ENCODE measurements around the gene CYSTM1.

Gene CYSTM1

GRCh38 chr5:140213370-140213983 lies 38.5 kb downstream of the CYSTM1 start:
- no peak for DNase-seq

DNA sequence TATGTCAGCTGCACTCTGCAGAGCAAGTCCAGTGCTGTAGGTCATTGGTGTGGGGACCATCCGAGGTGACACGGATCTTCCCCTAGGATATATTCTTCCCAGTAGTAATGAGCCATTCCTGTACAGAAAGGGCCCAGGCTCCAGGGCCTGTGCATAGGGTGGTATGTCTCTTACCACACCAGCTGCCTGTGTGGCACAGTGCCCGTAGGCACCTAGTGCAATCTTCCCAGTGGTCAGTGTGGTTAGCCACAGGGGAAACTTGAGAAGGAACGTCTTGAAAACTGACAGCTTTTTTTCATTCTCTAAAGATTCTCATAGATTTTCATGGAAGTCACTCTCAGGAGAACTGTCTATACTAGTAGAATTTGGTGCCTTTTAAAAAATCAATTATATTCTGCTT lies 39.8 kb downstream of the CYSTM1 start:
- DNase-seq: no peak

GRCh38 chr5:140215276-140215675 lies 40.3 kb downstream of the CYSTM1 start:
- no peak for DNase-seq

GRCh38 chr5:140216478-140217074 lies 41.6 kb downstream of the CYSTM1 start:
- no peak for DNase-seq

DNA sequence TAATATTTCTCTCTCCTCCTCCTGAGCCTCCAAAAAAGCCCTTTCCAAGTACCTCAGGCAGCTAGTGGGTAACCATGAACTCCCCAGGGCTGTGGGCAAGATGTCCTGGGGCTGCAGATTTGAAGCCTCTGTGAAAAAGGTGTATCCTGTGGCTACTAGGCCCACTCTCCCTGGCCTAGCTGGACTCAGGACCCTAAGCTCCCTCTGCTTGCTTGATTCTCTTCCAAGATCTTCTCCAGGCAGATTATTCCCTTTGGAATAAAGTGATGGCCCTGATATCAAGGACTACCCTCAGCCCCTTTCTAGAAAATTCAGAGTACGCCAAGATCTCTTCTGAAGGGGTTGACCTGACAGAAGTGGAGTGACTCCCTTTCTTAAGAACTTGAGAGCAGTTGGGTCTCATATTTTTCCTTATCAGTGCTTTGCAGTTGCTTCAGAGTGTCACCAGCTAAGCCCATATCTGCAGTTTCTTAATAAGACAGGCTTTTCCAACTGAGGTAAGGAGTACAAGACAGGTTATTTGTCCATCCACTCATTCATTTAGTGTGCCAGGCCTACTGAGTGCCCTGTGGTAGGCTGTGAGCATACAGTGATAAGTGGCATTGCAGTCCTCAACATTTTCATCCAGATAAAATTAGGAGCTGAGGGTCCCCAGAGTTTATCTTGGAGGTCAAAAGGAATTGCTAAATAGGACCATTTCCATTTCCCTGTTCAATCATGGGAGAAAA lies 42.5 kb downstream of the CYSTM1 start:
- DNase-seq: no peak

- no peak for DNase-seq
Observed at GRCh38 chr5:140219068-140219991, 44.3 kb downstream of the CYSTM1 start.

GRCh38 chr5:140220032-140220697 lies 45.2 kb downstream of the CYSTM1 start:
- DNase-seq: no peak

DNA sequence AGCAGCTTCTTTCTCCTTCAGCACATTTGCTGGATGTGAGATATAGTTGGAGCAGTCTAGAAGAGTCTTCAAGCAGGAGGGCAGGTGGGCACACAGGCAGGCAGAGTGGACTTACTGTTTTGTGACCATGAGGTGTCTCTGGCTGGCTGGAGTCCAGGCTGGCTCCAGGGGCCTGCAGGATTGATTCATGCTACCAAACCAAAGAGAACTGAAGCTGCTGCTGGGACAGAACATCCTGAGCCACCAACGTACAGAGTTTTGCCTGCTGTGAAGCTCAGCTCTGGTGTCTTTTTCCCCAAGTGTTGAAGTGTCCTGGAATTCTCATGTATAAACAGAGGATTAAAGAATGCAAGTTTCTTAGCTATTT lies 45.7 kb downstream of the CYSTM1 start:
- DNase-seq: no peak

- DNase-seq: no peak
Observed at GRCh38 chr5:140221697-140222223, 46.8 kb downstream of the CYSTM1 start.

- DNase-seq: no peak
Observed at GRCh38 chr5:140222416-140222815, 47.4 kb downstream of the CYSTM1 start.

- DNase-seq: no peak
Observed at GRCh38 chr5:140223567-140223966, 48.6 kb downstream of the CYSTM1 start.

DNA sequence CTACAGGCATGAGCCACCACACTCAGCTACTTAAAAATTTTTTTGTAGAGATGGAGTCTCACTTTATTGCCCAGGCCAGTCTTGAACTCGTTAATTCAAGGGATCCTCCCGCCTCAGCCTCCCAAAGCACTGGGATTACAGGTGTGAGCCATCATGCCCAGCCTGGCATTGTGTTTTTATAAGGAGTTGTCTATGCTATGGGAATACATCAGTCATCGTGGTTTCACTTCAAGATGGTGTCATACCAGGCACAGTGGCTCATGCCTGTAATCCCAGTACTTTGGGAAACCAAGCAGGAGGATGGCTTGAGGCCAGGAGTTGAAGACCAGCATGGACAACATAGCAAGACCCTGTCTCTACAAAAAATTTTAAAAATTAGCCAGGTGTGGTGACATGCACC lies 49.7 kb downstream of the CYSTM1 start:
- no peak for DNase-seq

DNA sequence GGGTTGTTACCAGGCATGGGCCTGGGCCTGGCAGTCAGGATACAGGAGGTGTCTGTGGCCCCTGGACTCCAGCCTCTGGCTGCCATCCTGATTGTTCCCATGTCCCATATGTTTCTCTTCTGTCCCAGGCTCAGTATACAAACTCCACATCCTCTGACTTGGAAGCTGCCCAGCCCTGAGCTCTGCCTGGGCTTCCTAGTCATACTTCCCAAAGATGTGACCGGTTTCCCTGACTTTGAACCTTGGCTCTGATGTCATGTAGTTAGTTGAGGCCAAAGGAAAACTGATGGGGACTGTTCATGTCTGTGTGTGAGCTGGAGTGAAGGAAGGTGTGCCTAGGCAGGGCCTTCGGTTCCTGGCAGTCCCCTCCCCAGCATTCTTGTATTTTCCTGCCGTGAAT lies 50.4 kb downstream of the CYSTM1 start:
- DNase-seq: no peak

DNA sequence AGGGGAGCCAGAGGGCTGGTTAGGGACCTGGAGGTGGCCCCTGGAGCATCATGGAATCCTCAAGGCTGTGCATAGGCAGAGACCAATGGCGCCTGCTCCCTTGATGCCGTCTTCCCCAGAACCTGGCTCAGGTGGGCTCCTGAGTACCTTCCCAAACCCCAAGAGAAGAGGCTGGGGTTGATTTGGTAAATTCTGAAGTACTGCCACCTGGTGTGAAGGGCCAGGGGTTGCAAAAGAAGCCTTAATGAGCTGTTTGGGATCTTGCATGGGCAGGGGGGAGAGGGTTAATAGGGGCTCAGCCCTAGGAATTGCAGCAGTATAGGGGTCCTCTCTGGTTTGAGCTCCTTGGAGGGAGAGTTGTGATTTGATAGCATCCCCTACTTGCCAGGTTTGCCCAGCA lies 52.1 kb downstream of the CYSTM1 start:
- DNase-seq: no peak

GRCh38 chr5:140228364-140228837 lies 53.4 kb downstream of the CYSTM1 start:
- DNase-seq: no peak

DNA sequence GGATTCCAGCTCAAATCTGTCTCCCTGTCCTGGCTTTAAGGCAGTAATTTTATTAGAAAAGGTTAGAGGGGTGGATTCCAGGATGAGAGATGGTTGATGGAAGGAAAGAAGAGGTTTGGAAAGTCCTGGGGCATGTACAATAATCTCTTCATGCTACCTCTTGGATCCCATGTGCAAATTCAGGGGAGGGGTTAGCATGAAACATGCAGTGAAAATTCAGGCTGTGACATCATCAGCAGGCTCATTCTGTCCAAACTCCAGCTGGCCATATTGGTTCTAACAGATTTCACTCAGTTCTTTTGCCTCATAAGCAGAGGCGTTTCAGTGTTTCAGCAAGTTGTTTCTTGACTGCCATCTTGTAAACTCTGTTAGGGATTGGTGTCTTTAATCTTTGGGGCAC lies 55.4 kb downstream of the CYSTM1 start:
- no peak for DNase-seq

DNA sequence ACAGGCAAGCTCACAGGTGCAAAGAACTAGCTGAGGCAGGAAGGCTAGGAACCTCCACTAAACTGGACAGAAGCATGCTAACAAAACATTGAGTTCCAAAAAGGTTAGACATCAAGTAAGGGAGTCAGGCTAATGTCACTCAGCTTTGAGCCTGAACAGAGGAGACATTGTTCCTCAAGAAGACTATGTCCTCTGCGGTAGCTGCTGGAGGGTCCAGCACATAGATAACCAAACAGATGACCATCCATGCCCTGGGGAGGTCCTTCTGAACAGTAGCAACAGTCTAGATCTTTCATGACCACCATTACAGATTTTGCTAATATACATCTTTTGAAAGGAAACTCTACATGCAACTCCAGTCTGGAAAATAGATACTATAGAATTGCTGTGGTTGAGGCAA lies 57.7 kb downstream of the CYSTM1 start:
- no peak for DNase-seq

GRCh38 chr5:140234377-140234989 lies 59.5 kb downstream of the CYSTM1 start:
- no peak for DNase-seq

DNA sequence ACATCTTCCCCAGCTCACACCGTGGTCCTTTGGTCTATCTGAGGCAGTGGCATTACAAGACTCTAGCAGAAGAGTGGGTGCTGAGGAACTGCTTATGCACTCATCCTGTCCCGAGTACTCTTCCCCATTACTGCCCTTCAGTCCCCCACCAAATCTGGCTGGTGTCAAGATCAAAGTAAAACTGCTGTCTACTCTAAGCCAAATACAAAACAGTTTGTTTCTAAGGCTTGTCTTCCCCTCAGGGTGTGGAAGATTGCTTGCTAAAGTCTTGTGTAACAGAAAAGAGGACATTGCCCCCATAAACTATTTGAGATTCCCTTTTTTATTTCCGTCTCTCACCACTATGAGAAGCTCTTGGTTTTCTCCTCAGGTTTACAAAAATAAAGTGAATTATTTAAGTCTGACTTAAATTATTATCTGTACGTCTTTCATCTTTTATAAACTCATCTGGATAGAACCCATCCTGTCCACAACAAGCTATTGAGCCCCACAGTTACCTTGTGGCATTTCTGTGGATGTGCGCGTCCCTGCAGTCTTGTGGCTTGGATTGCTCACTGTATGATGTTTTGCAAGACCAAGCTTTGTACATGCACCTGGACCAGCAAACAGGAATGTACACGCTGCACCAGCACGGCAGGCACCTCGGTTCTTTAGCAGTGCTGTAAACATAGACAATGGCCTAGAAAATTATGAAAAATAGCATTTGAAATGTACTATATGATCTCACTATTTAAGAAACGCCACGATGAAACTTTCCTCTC lies 61.0 kb downstream of the CYSTM1 start:
- no peak for DNase-seq

- no peak for DNase-seq
Observed at GRCh38 chr5:140236891-140237598, 62.1 kb downstream of the CYSTM1 start.
